Uterus (tissue), 4 donors: Measurements from ENCODE around the gene ZDHHC5. TPM values are rescaled to one million over a fixed set of nuclear protein-coding genes. Genes with fewer than 3 reads are reported as not detected.
A peak's percentile ranks its signal among the peaks of the same experiment; 100 is the strongest.

Experiments used
- DNase-seq, 2 donors: peaks; one replicate each; pipeline ENCODE4 v3.0.0-alpha.2; 2019 to 2020
- H3K27ac ChIP-seq, 2 donors: fragments of 200-600 bp; sonication (generic); 1 replicate in 1 of 2; 2 replicates in 1 of 2; pipeline ENCODE4 v1.5.1; 2016 to 2018
- H3K27me3 ChIP-seq, 2 donors: fragments of 200-600 bp; sonication (generic); one replicate each; pipeline ENCODE4 v1.5.1; 2018 to 2019; ENCODE audit warnings: control low read depth in 1 of 2
- H3K36me3 ChIP-seq, 2 donors: fragments of 200-600 bp; sonication (generic); one replicate each; pipeline ENCODE4 v1.5.1; 2019; ENCODE audit warnings: control low read depth in 1 of 2
- H3K4me1 ChIP-seq, 2 donors: fragments of 200-600 bp; sonication (generic); one replicate each; pipeline ENCODE4 v1.5.1; 2018 to 2019; ENCODE audit warnings: control low read depth in 1 of 2
- H3K4me3 ChIP-seq, 2 donors: fragments of 200-600 bp; sonication (generic); 1 replicate in 1 of 2; 2 replicates in 1 of 2; pipeline ENCODE4 v1.5.1; 2018 to 2019; ENCODE audit warnings: mild to moderate bottlenecking in 1 of 2
- H3K9me3 ChIP-seq, 2 donors: fragments of 200-600 bp; sonication (generic); one replicate each; pipeline ENCODE4 v1.5.1; 2019; ENCODE audit warnings: control low read depth in 1 of 2
- POLR2A ChIP-seq, 2 donors: fragments of 450-650 bp; IDR thresholded peaks; one replicate each; pipeline ENCODE4 v1.6.1; 2016; ENCODE audit warnings: antibody characterized with exemption in 2 of 2, mild to moderate bottlenecking in 1 of 2, moderate library complexity in 1 of 2
- intact Hi-C: fragments of 100-400 bp; cut with DNase I; formaldehyde crosslinking; loops from one replicate; pipeline ENCODE4 v1.15.1; 2023; ENCODE audit warnings: low total_unique reads
- total RNA-seq, 4 donors: library from RNA; depleted of rRNA in 3 of 4; stranded (reverse); fragments of >200 nt in 3 of 4; gene quantifications; one replicate each; pipeline versions ENCODE4 v1.1.0 to v1.2.4, GENCODE V29; 2014 to 2023
- TF ChIP-seq, protein P1 (sequence below), 4 experiments: fragments of 200-600 bp in 2 of 4; fragments of 450-650 bp in 2 of 4; sonication (generic) in 2 of 4; IDR thresholded peaks; one replicate each; pipeline ENCODE4 v1.5.1; 2016 to 2019; ENCODE audit warnings: antibody characterized with exemption in 4 of 4, mild to moderate bottlenecking in 2 of 4, moderate library complexity in 1 of 4
- donor health status: DM: yes; HTN: yes; CAD: no.

ZDHHC5 gene
- total RNA-seq, 4 donors from 2014 or later, result 27.2 to 50.6 (median 34.6) TPM

DNA sequence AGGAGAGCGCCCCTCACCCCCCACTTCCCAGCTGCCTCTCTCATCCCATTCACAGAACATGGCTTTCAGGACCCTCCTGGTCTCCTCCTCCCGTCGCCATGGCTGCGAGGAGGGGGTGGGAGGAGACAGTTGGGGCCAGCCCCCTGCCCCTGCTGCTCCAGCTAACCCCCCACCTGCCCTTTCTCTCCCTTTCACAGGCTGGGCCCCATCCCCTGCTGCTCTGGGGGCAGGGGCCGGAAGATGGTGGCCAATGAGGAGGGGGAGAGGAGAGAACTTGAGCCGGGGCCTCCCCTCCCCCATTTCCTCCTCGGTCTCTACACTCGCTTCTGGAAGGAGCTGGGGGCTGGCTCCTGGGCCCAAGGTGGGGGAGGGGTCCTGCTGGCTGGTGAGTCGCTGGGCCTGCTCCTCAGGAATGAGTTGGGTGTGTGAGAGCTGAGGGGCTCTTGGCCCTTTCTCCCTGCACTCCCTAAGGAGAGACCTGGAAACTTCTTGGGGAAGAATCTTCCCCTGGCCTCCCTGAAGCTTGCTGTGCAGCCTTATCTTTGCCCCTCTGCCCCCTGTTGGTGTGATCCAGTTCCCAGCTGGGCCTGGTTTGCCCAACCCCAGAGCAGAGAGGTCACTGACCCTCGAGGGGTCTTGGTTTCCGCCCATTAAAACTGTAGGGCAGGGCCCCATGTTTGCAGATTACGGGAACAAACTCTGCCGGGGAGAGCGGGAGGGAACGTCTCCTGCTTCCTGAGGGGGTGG is 28.4 kb upstream of the ZDHHC5 start:
- no peaks in the 10 kb centered on the region for H3K36me3 ChIP-seq
- peak overlapping the region; percentile 66 to 76 for H3K4me3 ChIP-seq
- TF ChIP-seq POLR2A (IDR thresholded peaks at IDR 0.05), result no peak
- TF ChIP-seq, protein P1, sequence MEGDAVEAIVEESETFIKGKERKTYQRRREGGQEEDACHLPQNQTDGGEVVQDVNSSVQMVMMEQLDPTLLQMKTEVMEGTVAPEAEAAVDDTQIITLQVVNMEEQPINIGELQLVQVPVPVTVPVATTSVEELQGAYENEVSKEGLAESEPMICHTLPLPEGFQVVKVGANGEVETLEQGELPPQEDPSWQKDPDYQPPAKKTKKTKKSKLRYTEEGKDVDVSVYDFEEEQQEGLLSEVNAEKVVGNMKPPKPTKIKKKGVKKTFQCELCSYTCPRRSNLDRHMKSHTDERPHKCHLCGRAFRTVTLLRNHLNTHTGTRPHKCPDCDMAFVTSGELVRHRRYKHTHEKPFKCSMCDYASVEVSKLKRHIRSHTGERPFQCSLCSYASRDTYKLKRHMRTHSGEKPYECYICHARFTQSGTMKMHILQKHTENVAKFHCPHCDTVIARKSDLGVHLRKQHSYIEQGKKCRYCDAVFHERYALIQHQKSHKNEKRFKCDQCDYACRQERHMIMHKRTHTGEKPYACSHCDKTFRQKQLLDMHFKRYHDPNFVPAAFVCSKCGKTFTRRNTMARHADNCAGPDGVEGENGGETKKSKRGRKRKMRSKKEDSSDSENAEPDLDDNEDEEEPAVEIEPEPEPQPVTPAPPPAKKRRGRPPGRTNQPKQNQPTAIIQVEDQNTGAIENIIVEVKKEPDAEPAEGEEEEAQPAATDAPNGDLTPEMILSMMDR (IDR thresholded peaks at IDR 0.05), result no peak
- peak in 1 of 2 donors; percentile 29 for DNase-seq
- peaks cover 0 to 14% of the 10 kb centered on the region in 2 donors for H3K4me1 ChIP-seq
- no peaks in the 10 kb centered on the region for H3K27me3 ChIP-seq
- peak overlapping the region; percentile 93 to 95 for H3K27ac ChIP-seq
- intact Hi-C loops, result loop anchor here (5.0 to 10.0 kb wide), 2 partner anchors 45 to 72 kb away; partner anchors contain the start of genes SERPING1 and UBE2L6
- H3K9me3 ChIP-seq, result no peaks in the 10 kb centered on the region

GRCh38 chr11:57640068-57640800 is 27.7 kb upstream of the ZDHHC5 start:
- no peak for DNase-seq
- intact Hi-C loops, result loop anchor here (10.0 kb wide), 1 partner anchor 45 kb away; the partner anchor contains the start of gene SERPING1
- Histone ChIP-seq H3K36me3 (no peaks in the 10 kb centered on the region), H3K4me3 (no peak overlapping the region), H3K9me3 (no peaks in the 10 kb centered on the region), H3K27me3 (no peaks in the 10 kb centered on the region), H3K4me1 (peaks cover 0 to 17% of the 10 kb centered on the region in 2 donors), H3K27ac (peak overlapping the region; percentile 93 to 95)
- TF ChIP-seq, protein P1 (IDR thresholded peaks at IDR 0.05), result no peak
- no peak for TF ChIP-seq POLR2A (IDR thresholded peaks at IDR 0.05)

GRCh38 chr11:57641011-57641807 is 26.7 kb upstream of the ZDHHC5 start:
- intact Hi-C loops, result loop anchor here (10.0 kb wide), 1 partner anchor 46 kb away; the partner anchor contains the start of gene SERPING1
- Histone ChIP-seq H3K4me1 (peaks cover 0 to 23% of the 10 kb centered on the region in 2 donors), H3K36me3 (no peaks in the 10 kb centered on the region), H3K27me3 (no peaks in the 10 kb centered on the region), H3K9me3 (no peaks in the 10 kb centered on the region), H3K27ac (peak overlapping the region in 1 of 2 donors; percentile 29), H3K4me3 (no peak overlapping the region)
- TF ChIP-seq, protein P1 (IDR thresholded peaks at IDR 0.05), result peak; percentile 37 to 55 (median 51)
- TF ChIP-seq POLR2A (IDR thresholded peaks at IDR 0.05), result no peak
- DNase-seq, result no peak

GRCh38 chr11:57643802-57644201 is 24.1 kb upstream of the ZDHHC5 start:
- no peak for DNase-seq
- Histone ChIP-seq H3K27me3 (no peaks in the 10 kb centered on the region), H3K27ac (no peak overlapping the region), H3K36me3 (no peaks in the 10 kb centered on the region), H3K4me1 (peaks cover 0 to 37% of the 10 kb centered on the region in 2 donors), H3K4me3 (no peak overlapping the region), H3K9me3 (no peaks in the 10 kb centered on the region)
- intact Hi-C loops, result loop anchor here (10.0 kb wide), 1 partner anchor 49 kb away; the partner anchor contains the start of gene SERPING1
- no peak for TF ChIP-seq POLR2A (IDR thresholded peaks at IDR 0.05)
